A549 treated with AZD9567 at 1 μM for 4 hours (cell line): Measurements from ENCODE around the gene GIT1. TPM values are rescaled to one million over a fixed set of nuclear protein-coding genes. Genes with fewer than 3 reads are reported as not detected.

Experiments used
- total RNA-seq: library from RNA; stranded (reverse); fragments of 200-300 nt; extraction: Qiagen RNA extraction; gene quantifications from 5 replicates; pipeline ENCODE4 v1.2.3, GENCODE V29; 2022; ENCODE audit not compliant: insufficient read depth

The GIT1 gene
- 66.8 to 88.7 TPM (median 83.4 TPM) in 5 replicates for total RNA-seq

GRCh38 chr17:29589524-29590410 lies at the start of gene GIT1:
Gene GIT1, minus strand, starts transcription at chr17:29589648. Its CDS starts 270 bp downstream, at chr17:29589378.

GRCh38 chr17:29622337-29623282 lies 33.2 kb upstream of the GIT1 start, which contains the start of gene CORO6:
Gene CORO6, minus strand, starts transcription at chr17:29622912. Its CDS starts 1,491 bp downstream, at chr17:29621421.

GRCh38 chr17:29592850-29593551 lies 3.6 kb upstream of the GIT1 start, which contains the start of gene ANKRD13B:
Gene ANKRD13B, plus strand, starts transcription at chr17:29593132. Its CDS starts 490 bp downstream, at chr17:29593622.

GRCh38 chr17:29568331-29569244 lies 20.9 kb downstream of the GIT1 start, which contains the start of gene TP53I13:
Gene TP53I13, plus strand, starts transcription at chr17:29568701. Its CDS starts 58 bp downstream, at chr17:29568759.

GRCh38 chr17:29566473-29567303 lies 22.8 kb downstream of the GIT1 start, which contains the start of gene ABHD15:
Gene ABHD15, minus strand, starts transcription at chr17:29567037. Its CDS starts 71 bp downstream, at chr17:29566966.

Other genes with a start within 250 kb of the GIT1 start
- gene TAOK1, start 199.3 kb downstream of the GIT1 start, total RNA-seq = 15.1 to 27.7 TPM (median 24.6 TPM) in 5 replicates
- gene ABHD15, start 22.6 kb downstream of the GIT1 start, total RNA-seq = 20.7 to 28.1 TPM (median 26.1 TPM) in 5 replicates
- gene TP53I13, start 20.9 kb downstream of the GIT1 start, total RNA-seq = 73.1 to 108 TPM (median 101 TPM) in 5 replicates
- 16.2 to 29.6 TPM (median 27.1 TPM) in 5 replicates for gene ANKRD13B, start 3.5 kb upstream of the GIT1 start, total RNA-seq
- gene CORO6, start 33.3 kb upstream of the GIT1 start, total RNA-seq = 4.8 to 8.8 TPM (median 6.2 TPM) in 5 replicates